HEK293 (cell line): Measurements from ENCODE around the gene FAM83E.

Source experiments
- CTCF ChIA-PET: fragments of 350-600 bp; formaldehyde crosslinking; extraction: SDS; loops from one replicate; lab custom pipeline; 2021; ENCODE audit warnings: antibody characterized with exemption; lab: Yijun Ruan, JAX
- POLR2A ChIA-PET: fragments of 300-600 bp; formaldehyde crosslinking; extraction: SDS; loops from one replicate; lab custom pipeline; 2020; ENCODE audit warnings: antibody characterized with exemption, inconsistent platforms; lab: Yijun Ruan, JAX
- H3K27ac ChIP-seq: fragments of 200-500 bp; sonication (Bioruptor generic); 2 replicates; pipeline ENCODE4 v1.5.1; 2014; ENCODE audit warnings: low read depth, low read length, control low read depth, inconsistent platforms; ENCODE audit errors: extremely low read depth
- H3K36me3 ChIP-seq, 2 experiments: fragments of 200-500 bp in 1 of 2; sonication (Bioruptor generic) in 1 of 2; 1 replicate in 1 of 2; 2 replicates in 1 of 2; pipeline ENCODE4 v1.5.1; 2014 to 2017; ENCODE audit warnings: inconsistent platforms in 2 of 2, low read length in 2 of 2; ENCODE audit not compliant: control insufficient read depth in 2 of 2, insufficient read depth in 1 of 2
- H3K4me1 ChIP-seq: fragments of 200-500 bp; sonication (Bioruptor generic); 2 replicates; pipeline ENCODE4 v1.5.1; 2014; ENCODE audit warnings: mild to moderate bottlenecking, low read length, inconsistent platforms; ENCODE audit not compliant: control insufficient read depth, insufficient read depth
- H3K4me3 ChIP-seq: 2 replicates; pipeline ENCODE4 v1.5.1; 2011; ENCODE audit warnings: low read depth, mild to moderate bottlenecking, control low read depth, low read length, moderate library complexity
- H3K9me3 ChIP-seq: fragments of 200-500 bp; sonication (Bioruptor generic); 2 replicates; pipeline ENCODE4 v1.5.1; 2014; ENCODE audit warnings: low read depth, low read length, inconsistent platforms; ENCODE audit not compliant: control insufficient read depth, insufficient read depth
- EGR2 ChIP-seq: fragments of 450-650 bp; formaldehyde crosslinking; IDR thresholded peaks from 2 replicates; pipeline ENCODE4 v1.5.1; 2016; ENCODE audit warnings: low read depth, missing biosample characterization, missing genetic modification characterization
- HOXD13 ChIP-seq: sonication (generic); formaldehyde crosslinking; IDR thresholded peaks from 2 replicates; pipeline ENCODE4 v1.8.0; 2022; ENCODE audit warnings: missing genetic modification reagents, borderline replicate concordance
- OSR2 ChIP-seq: fragments of 450-650 bp; formaldehyde crosslinking; IDR thresholded peaks from 2 replicates; pipeline ENCODE4 v1.5.1; 2016; ENCODE audit warnings: missing biosample characterization, missing genetic modification characterization
- YY2 ChIP-seq: fragments of 450-650 bp; formaldehyde crosslinking; IDR thresholded peaks from 2 replicates; pipeline ENCODE4 v1.5.1; 2016; ENCODE audit warnings: missing biosample characterization, missing genetic modification characterization
- ZNF121 ChIP-seq: fragments of 450-650 bp; formaldehyde crosslinking; IDR thresholded peaks from 2 replicates; pipeline ENCODE4 v1.5.1; 2016; ENCODE audit warnings: missing biosample characterization, missing genetic modification characterization
- ZNF19 ChIP-seq: fragments of 450-650 bp; formaldehyde crosslinking; IDR thresholded peaks from 2 replicates; pipeline ENCODE4; 2016; ENCODE audit warnings: missing biosample characterization, missing genetic modification characterization, low read depth
- ZNF214 ChIP-seq: fragments of 450-650 bp; formaldehyde crosslinking; IDR thresholded peaks from 2 replicates; pipeline ENCODE4 v1.5.1; 2017; ENCODE audit warnings: missing biosample characterization, mild to moderate bottlenecking, missing genetic modification characterization, borderline replicate concordance
- ZNF239 ChIP-seq: fragments of 450-650 bp; formaldehyde crosslinking; IDR thresholded peaks from 2 replicates; pipeline ENCODE4 v1.5.1; 2016; ENCODE audit warnings: missing biosample characterization, missing genetic modification characterization
- ZNF302 ChIP-seq: fragments of 450-650 bp; formaldehyde crosslinking; IDR thresholded peaks from 2 replicates; pipeline ENCODE4 v1.5.1; 2016; ENCODE audit warnings: missing biosample characterization, missing genetic modification characterization, low read depth
- ZNF433 ChIP-seq: fragments of 450-650 bp; formaldehyde crosslinking; IDR thresholded peaks from 2 replicates; pipeline ENCODE4 v1.5.1; 2016; ENCODE audit warnings: missing biosample characterization, missing genetic modification characterization, low read depth
- ZNF449 ChIP-seq: fragments of 450-650 bp; formaldehyde crosslinking; IDR thresholded peaks from 2 replicates; pipeline ENCODE4 v1.5.1; 2017; ENCODE audit warnings: missing biosample characterization, mild to moderate bottlenecking, missing genetic modification characterization, moderate library complexity
- ZNF704 ChIP-seq: fragments of 450-650 bp; formaldehyde crosslinking; IDR thresholded peaks from 2 replicates; pipeline ENCODE4 v1.5.1; 2016; ENCODE audit warnings: missing biosample characterization, missing genetic modification characterization

FAM83E gene

GRCh38 chr19:48600679-48601417 lies 14.0 kb downstream of the FAM83E start:
- Histone ChIP-seq H3K4me1 (no peaks in the 10 kb centered on the region), H3K4me3 (no peak overlapping the region), H3K36me3 (no peaks in the 10 kb centered on the region), H3K27ac (no peak overlapping the region), H3K9me3 (no peaks in the 10 kb centered on the region)
- TF ChIP-seq ZNF121 (tag by site-specific recombination) = peak; percentile 74
- TF ChIP-seq ZNF302 = no peak
- ChIA-PET POLR2A (interaction anchor here (0.7 to 1.5 kb wide), 2 partner anchors 19 to 47 kb away, joined by 3 to 4 read pairs; partner anchors contain the start of gene SPHK2), CTCF (interaction anchor here (1.0 to 1.9 kb wide), 4 partner anchors 12 to 95 kb away, joined by 5 to 6 read pairs (median 5); no protein-coding TSS in a partner anchor)

GRCh38 chr19:48598996-48599700 lies 15.7 kb downstream of the FAM83E start:
- ChIA-PET POLR2A (no interaction called here), CTCF (interaction anchor here (0.6 to 1.7 kb wide), 3 partner anchors 10 to 92 kb away, joined by 3 to 6 read pairs (median 3); no protein-coding TSS in a partner anchor)
- no peaks in the 10 kb centered on the region for H3K9me3 ChIP-seq
- H3K4me3 ChIP-seq = no peak overlapping the region
- no peak overlapping the region for H3K27ac ChIP-seq
- H3K4me1 ChIP-seq = no peaks in the 10 kb centered on the region
- no peaks in the 10 kb centered on the region for H3K36me3 ChIP-seq
- TF ChIP-seq EGR2 (tag by site-specific recombination) = no peak
- peak; percentile 63; the same call in 1 of the 2 replicates for TF ChIP-seq ZNF449 (tag by site-specific recombination)
- TF ChIP-seq HOXD13 (CRISPR knock-in tag) = no peak
- no peak for TF ChIP-seq ZNF433 (tag by site-specific recombination)
- no peak for TF ChIP-seq YY2 (tag by site-specific recombination)
- TF ChIP-seq OSR2 (tag by site-specific recombination) = no peak
- TF ChIP-seq, all 188 proteins: peak for 1

GRCh38 chr19:48596679-48597465 lies 18.0 kb downstream of the FAM83E start:
- Histone ChIP-seq H3K4me3 (no peak overlapping the region), H3K4me1 (no peaks in the 10 kb centered on the region), H3K27ac (no peak overlapping the region), H3K9me3 (no peaks in the 10 kb centered on the region), H3K36me3 (no peaks in the 10 kb centered on the region)
- POLR2A ChIA-PET = no interaction called here
- TF ChIP-seq ZNF239 (no peak), ZNF214 (tag by site-specific recombination) (no peak), ZNF704 (tag by site-specific recombination) (no peak), ZNF19 (tag by site-specific recombination) (no peak)
- CTCF ChIA-PET = interaction anchor here (1.2 to 2.0 kb wide), 2 partner anchors 11 to 20 kb away, joined by 3 to 6 read pairs; no protein-coding TSS in a partner anchor
